GM19372 (cell line): ENCODE measurements around the gene NR6A1.
A peak's percentile ranks its signal among the peaks of the same experiment; 100 is the strongest.
"Not testable (repeated sequence)": the region's sequence is repeated elsewhere in the genome, so short reads cannot be mapped to it uniquely, and the experiment has no call there.

ENCODE experiments used
- ATAC-seq: cut with Tn5 transposase; IDR thresholded peaks from one replicate; pipeline ENCODE4 v1.9.1; 2021; ENCODE audit warnings: mild to moderate bottlenecking, low read depth, moderate library complexity; ENCODE audit not compliant: unreplicated experiment

NR6A1 gene

GRCh38 chr9:124624735-124624992, 146.4 kb downstream of the NR6A1 start:
- no peak for ATAC-seq

GRCh38 chr9:124623966-124624734, 147.0 kb downstream of the NR6A1 start:
- ATAC-seq, result no peak

GRCh38 chr9:124622882-124623281, 148.2 kb downstream of the NR6A1 start:
- ATAC-seq, result no peak

GRCh38 chr9:124621371-124622328, 149.5 kb downstream of the NR6A1 start:
- ATAC-seq, result no peak

- ATAC-seq, result no peak
Observed at GRCh38 chr9:124618476-124618875, 152.6 kb downstream of the NR6A1 start.

- ATAC-seq, result peak; percentile 74
Observed at GRCh38 chr9:124617477-124618141, 153.5 kb downstream of the NR6A1 start.

- no peak for ATAC-seq
Observed at GRCh38 chr9:124616961-124617360, 154.2 kb downstream of the NR6A1 start.

GRCh38 chr9:124615840-124616239, 155.3 kb downstream of the NR6A1 start:
- ATAC-seq, result not testable (repeated sequence)

- ATAC-seq, result no peak
Observed at GRCh38 chr9:124615100-124615742, 155.9 kb downstream of the NR6A1 start.

- no peak for ATAC-seq
Observed at GRCh38 chr9:124613849-124614248, 157.3 kb downstream of the NR6A1 start.

- ATAC-seq, result no peak
Observed at GRCh38 chr9:124611106-124611505, 160.0 kb downstream of the NR6A1 start.

GRCh38 chr9:124606027-124606426, 165.1 kb downstream of the NR6A1 start:
- ATAC-seq, result no peak

GRCh38 chr9:124605258-124605657, 165.9 kb downstream of the NR6A1 start:
- ATAC-seq, result no peak

- ATAC-seq, result no peak
Observed at GRCh38 chr9:124602632-124603031, 168.5 kb downstream of the NR6A1 start.

- no peak for ATAC-seq
Observed at GRCh38 chr9:124602204-124602603, 168.9 kb downstream of the NR6A1 start.

- ATAC-seq, result no peak
Observed at GRCh38 chr9:124600407-124600806, 170.7 kb downstream of the NR6A1 start.

- no peak for ATAC-seq
Observed at GRCh38 chr9:124599121-124599795, 171.9 kb downstream of the NR6A1 start.

GRCh38 chr9:124598048-124598447, 173.1 kb downstream of the NR6A1 start:
- ATAC-seq, result no peak

- no peak for ATAC-seq
Observed at GRCh38 chr9:124596172-124596839, 174.8 kb downstream of the NR6A1 start.

- ATAC-seq, result no peak
Observed at GRCh38 chr9:124595743-124596142, 175.4 kb downstream of the NR6A1 start.
